Activated CD8-positive, alpha-beta memory T cell treated with anti-CD3 and anti-CD28 coated beads, Interleukin-2, amount 50 U/mL, for 24 hours (primary cell): ENCODE results near the gene BRINP3.
"Not testable (repeated sequence)": the region's sequence is repeated elsewhere in the genome, so short reads cannot be mapped to it uniquely, and the experiment has no call there.

Experiments used
- DNase-seq: peaks from one replicate; pipeline ENCODE4 v3.0.0-alpha.2; 2020; ENCODE audit errors: extremely low read depth

Gene BRINP3

GRCh38 chr1:190179817-190180216 is 297.8 kb downstream of the BRINP3 start:
- DNase-seq, result no peak

- DNase-seq, result no peak
These were observed 298.8 kb downstream of the BRINP3 start for GRCh38 chr1:190178827-190179226.

- DNase-seq, result no peak
These were observed 300.1 kb downstream of the BRINP3 start for GRCh38 chr1:190177555-190177954.

GRCh38 chr1:190176776-190177175 is 300.9 kb downstream of the BRINP3 start:
- DNase-seq, result no peak

- DNase-seq, result no peak
These were observed 302.3 kb downstream of the BRINP3 start for GRCh38 chr1:190175320-190175719.

- DNase-seq, result no peak
These were observed 304.8 kb downstream of the BRINP3 start for GRCh38 chr1:190172651-190173430.

- no peak for DNase-seq
These were observed 307.3 kb downstream of the BRINP3 start for GRCh38 chr1:190170321-190170720.

- no peak for DNase-seq
These were observed 308.2 kb downstream of the BRINP3 start for GRCh38 chr1:190169311-190170067.

- no peak for DNase-seq
These were observed 308.8 kb downstream of the BRINP3 start for GRCh38 chr1:190168893-190169280.

- no peak for DNase-seq
These were observed 309.4 kb downstream of the BRINP3 start for GRCh38 chr1:190168116-190168892.

- DNase-seq, result no peak
These were observed 318.5 kb downstream of the BRINP3 start for GRCh38 chr1:190159146-190159545.

GRCh38 chr1:190154744-190155143 is 322.9 kb downstream of the BRINP3 start:
- DNase-seq, result no peak

- DNase-seq, result no peak
These were observed 330.0 kb downstream of the BRINP3 start for GRCh38 chr1:190147616-190148015.

GRCh38 chr1:190144650-190145049 is 333.0 kb downstream of the BRINP3 start:
- DNase-seq, result no peak

- no peak for DNase-seq
These were observed 337.0 kb downstream of the BRINP3 start for GRCh38 chr1:190140644-190141043.

- DNase-seq, result no peak
These were observed 339.0 kb downstream of the BRINP3 start for GRCh38 chr1:190138702-190139101.

GRCh38 chr1:190138266-190138665 is 339.4 kb downstream of the BRINP3 start:
- no peak for DNase-seq

GRCh38 chr1:190129366-190129765 is 348.3 kb downstream of the BRINP3 start:
- no peak for DNase-seq

GRCh38 chr1:190126728-190127127 is 350.9 kb downstream of the BRINP3 start:
- no peak for DNase-seq

- no peak for DNase-seq
These were observed 353.6 kb downstream of the BRINP3 start for GRCh38 chr1:190124068-190124467.

- DNase-seq, result not testable (repeated sequence)
These were observed 357.1 kb downstream of the BRINP3 start for GRCh38 chr1:190120564-190120963.

GRCh38 chr1:190119683-190120082 is 358.0 kb downstream of the BRINP3 start:
- DNase-seq, result no peak
